ENCODE data around the gene ODAD3.

Gene ODAD3

GRCh38 chr19:11397089-11397610 is 37.8 kb downstream of the ODAD3 start:
- H3K4me3 ChIP-seq (replicated peaks; ENCODE audit: low read depth, low read length), result no peak overlapping the region
- no peak for DNase-seq (ENCODE audit: extremely low read depth, low read depth)
- TF ChIP-seq CTCF (IDR thresholded peaks at IDR 0.05; ENCODE audit: low read depth, low read length, missing control alignments), result no peak

GRCh38 chr19:11390933-11391680 is 43.8 kb downstream of the ODAD3 start:
- no peak overlapping the region for H3K4me3 ChIP-seq (replicated peaks; ENCODE audit: low read depth, low read length)
- DNase-seq (ENCODE audit: extremely low read depth, low read depth), result no peak
- no peak for TF ChIP-seq CTCF (IDR thresholded peaks at IDR 0.05; ENCODE audit: low read depth, low read length, missing control alignments)

- no peak for DNase-seq (ENCODE audit: extremely low read depth, low read depth)
These were observed 44.6 kb downstream of the ODAD3 start for GRCh38 chr19:11390359-11390758.

GRCh38 chr19:11387162-11388034 is 47.5 kb downstream of the ODAD3 start:
- TF ChIP-seq CTCF (IDR thresholded peaks at IDR 0.05; ENCODE audit: low read depth, low read length, missing control alignments), result no peak
- no peak overlapping the region for H3K4me3 ChIP-seq (replicated peaks; ENCODE audit: low read depth, low read length)
- no peak for DNase-seq (ENCODE audit: extremely low read depth, low read depth)

More at GRCh38 chr19:11390359-11390758, 44.6 kb downstream of the ODAD3 start:
- H3K4me3 ChIP-seq (replicated peaks; ENCODE audit: low read depth, low read length), result no peak overlapping the region
- TF ChIP-seq CTCF (IDR thresholded peaks at IDR 0.05; ENCODE audit: low read depth, low read length, missing control alignments), result no peak

GRCh38 chr19:11384778-11385129 is 50.2 kb downstream of the ODAD3 start:
- DNase-seq (ENCODE audit: extremely low read depth, low read depth), result no peak
- H3K4me3 ChIP-seq (replicated peaks; ENCODE audit: low read depth, low read length), result no peak overlapping the region
- no peak for TF ChIP-seq CTCF (IDR thresholded peaks at IDR 0.05; ENCODE audit: low read depth, low read length, missing control alignments)

GRCh38 chr19:11383706-11384048 is 51.2 kb downstream of the ODAD3 start:
- no peak overlapping the region for H3K4me3 ChIP-seq (replicated peaks; ENCODE audit: low read depth, low read length)
- TF ChIP-seq CTCF (IDR thresholded peaks at IDR 0.05; ENCODE audit: low read depth, low read length, missing control alignments), result no peak
- DNase-seq (ENCODE audit: extremely low read depth, low read depth), result no peak

Data from HFF-Myc (cell line).